ENCODE measurements around the gene ASCL2. TPM values are rescaled to one million over a fixed set of nuclear protein-coding genes. Genes with fewer than 3 reads are reported as not detected.

Gene ASCL2
- total and polyA plus RNA-seq, 2 experiments from 2014 or later = not detected

DNA sequence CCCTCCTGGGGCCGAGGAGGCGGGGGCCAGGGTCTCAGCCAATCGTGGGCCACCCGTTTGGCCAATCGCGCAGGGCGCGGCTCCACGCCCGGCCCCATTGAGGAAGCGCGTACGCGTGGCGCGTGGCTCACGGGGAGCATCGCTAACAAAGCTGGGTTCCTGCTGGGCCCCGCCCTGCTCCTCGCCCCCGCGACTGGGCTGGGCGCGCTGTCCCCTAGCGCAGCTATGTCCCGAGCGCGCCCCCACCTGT, 614 bp upstream of the ASCL2 start:
- TF ChIP-seq, protein P1, sequence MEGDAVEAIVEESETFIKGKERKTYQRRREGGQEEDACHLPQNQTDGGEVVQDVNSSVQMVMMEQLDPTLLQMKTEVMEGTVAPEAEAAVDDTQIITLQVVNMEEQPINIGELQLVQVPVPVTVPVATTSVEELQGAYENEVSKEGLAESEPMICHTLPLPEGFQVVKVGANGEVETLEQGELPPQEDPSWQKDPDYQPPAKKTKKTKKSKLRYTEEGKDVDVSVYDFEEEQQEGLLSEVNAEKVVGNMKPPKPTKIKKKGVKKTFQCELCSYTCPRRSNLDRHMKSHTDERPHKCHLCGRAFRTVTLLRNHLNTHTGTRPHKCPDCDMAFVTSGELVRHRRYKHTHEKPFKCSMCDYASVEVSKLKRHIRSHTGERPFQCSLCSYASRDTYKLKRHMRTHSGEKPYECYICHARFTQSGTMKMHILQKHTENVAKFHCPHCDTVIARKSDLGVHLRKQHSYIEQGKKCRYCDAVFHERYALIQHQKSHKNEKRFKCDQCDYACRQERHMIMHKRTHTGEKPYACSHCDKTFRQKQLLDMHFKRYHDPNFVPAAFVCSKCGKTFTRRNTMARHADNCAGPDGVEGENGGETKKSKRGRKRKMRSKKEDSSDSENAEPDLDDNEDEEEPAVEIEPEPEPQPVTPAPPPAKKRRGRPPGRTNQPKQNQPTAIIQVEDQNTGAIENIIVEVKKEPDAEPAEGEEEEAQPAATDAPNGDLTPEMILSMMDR (IDR thresholded peaks at IDR 0.05; ENCODE audit: low read depth, low read length) = no peak
- no peak overlapping the region for H3K4me3 ChIP-seq
- DNase-seq (ENCODE audit: low read depth in 1 of 2, low spot score in 1 of 2) = no peak
- peaks cover 96% of the 10 kb centered on the region for H3K27me3 ChIP-seq
- H3K36me3 ChIP-seq = no peaks in the 10 kb centered on the region
- H3K4me1 ChIP-seq (ENCODE audit: low read depth) = no peaks in the 10 kb centered on the region
- no peaks in the 10 kb centered on the region for H3K9me3 ChIP-seq (ENCODE audit: low read depth)
- no peak overlapping the region for H3K27ac ChIP-seq

DNA sequence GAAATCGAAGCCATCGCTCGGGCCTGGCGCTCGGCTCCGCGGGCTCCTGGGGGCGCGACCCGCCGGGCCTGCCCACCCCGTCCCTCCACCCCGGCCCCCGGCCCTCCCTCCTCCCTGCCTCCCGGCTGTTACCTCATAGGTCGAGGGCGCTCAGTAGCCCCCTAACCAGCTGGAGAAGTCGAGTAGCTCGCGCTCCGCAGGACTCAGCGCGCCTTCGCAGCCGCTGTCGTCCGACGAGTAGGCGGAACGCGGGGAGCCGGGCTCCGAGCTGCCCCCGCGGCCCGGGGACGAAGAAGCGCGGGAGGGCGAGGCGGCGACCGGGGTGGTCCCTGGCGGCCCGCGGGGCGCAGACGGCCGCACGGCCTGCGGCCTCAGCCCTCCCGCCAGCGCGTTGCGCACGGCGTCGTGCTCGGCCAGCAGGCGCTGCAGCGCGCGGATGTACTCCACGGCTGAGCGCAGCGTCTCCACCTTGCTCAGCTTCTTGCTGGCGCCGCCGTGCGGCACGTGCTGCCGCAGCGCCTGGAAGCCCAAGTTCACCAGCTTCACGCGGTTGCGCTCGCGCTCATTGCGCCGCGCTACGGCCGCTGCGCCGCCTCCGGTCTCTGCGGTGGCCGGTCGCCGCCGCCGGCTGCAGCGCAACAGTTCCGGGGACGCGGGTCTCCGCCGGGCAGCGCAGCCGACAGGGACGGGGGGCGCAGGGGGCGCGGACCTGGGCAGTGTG, 627 bp downstream of the ASCL2 start:
- Histone ChIP-seq H3K4me1 (ENCODE audit: low read depth) (no peaks in the 10 kb centered on the region), H3K27me3 (peaks cover 100% of the 10 kb centered on the region), H3K4me3 (peak overlapping the region; percentile 26), H3K36me3 (no peaks in the 10 kb centered on the region), H3K9me3 (ENCODE audit: low read depth) (no peaks in the 10 kb centered on the region), H3K27ac (no peak overlapping the region)
- TF ChIP-seq, protein P1 (IDR thresholded peaks at IDR 0.05; ENCODE audit: low read depth, low read length) = peak; percentile 22
- DNase-seq (ENCODE audit: low read depth in 1 of 2, low spot score in 1 of 2) = peak; percentile 65 to 77

DNA sequence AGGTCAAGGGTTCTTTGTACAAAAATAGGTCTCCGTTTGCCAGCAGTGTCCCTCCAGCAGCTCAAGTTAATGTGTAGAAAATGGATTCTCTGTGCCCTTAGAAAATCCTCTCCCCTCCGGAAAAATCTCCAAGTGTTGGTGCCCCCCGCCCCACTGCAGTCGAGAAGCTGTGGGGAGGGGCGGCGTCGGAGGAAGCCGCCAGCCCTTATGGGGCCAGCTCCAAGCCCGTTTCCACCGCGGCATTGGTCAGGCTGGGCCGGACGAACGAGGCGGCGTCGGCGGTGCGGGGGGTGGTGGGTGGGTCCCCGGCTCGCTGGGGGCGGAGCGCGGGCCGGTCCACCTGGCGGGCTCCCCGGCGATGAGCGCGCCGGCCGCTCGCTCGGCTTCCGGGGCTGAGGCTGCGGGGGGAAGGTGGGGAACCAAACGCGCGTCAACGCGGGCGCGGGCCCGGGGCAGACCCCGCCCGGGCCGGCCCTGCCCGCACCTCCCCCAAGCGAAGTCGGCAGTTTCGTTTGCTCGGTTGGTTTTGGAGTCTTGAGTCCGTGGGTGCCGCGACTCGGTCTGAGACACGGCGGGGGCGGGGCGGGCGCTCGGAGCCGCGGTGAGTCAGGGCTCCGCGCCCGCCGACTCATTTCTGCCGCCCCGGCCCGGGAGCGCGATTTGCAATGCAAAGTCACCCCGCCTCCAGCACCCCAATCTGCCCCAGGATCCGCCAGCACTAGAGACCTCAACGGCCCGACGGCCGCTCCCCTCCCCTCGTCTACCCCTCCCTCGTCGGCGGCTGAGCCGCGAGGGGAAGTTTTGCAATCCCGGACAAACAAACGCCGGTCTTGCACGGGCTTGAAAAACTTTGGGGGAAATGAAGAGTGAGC, 1.4 kb downstream of the ASCL2 start:
- Histone ChIP-seq H3K4me3 (peak overlapping the region; percentile 26), H3K27me3 (peaks cover 97% of the 10 kb centered on the region), H3K4me1 (ENCODE audit: low read depth) (no peaks in the 10 kb centered on the region), H3K27ac (no peak overlapping the region), H3K9me3 (ENCODE audit: low read depth) (no peaks in the 10 kb centered on the region), H3K36me3 (no peaks in the 10 kb centered on the region)
- TF ChIP-seq, protein P1 (IDR thresholded peaks at IDR 0.05; ENCODE audit: low read depth, low read length) = no peak
- peak; percentile 44 to 52 for DNase-seq (ENCODE audit: low read depth in 1 of 2, low spot score in 1 of 2)

DNA sequence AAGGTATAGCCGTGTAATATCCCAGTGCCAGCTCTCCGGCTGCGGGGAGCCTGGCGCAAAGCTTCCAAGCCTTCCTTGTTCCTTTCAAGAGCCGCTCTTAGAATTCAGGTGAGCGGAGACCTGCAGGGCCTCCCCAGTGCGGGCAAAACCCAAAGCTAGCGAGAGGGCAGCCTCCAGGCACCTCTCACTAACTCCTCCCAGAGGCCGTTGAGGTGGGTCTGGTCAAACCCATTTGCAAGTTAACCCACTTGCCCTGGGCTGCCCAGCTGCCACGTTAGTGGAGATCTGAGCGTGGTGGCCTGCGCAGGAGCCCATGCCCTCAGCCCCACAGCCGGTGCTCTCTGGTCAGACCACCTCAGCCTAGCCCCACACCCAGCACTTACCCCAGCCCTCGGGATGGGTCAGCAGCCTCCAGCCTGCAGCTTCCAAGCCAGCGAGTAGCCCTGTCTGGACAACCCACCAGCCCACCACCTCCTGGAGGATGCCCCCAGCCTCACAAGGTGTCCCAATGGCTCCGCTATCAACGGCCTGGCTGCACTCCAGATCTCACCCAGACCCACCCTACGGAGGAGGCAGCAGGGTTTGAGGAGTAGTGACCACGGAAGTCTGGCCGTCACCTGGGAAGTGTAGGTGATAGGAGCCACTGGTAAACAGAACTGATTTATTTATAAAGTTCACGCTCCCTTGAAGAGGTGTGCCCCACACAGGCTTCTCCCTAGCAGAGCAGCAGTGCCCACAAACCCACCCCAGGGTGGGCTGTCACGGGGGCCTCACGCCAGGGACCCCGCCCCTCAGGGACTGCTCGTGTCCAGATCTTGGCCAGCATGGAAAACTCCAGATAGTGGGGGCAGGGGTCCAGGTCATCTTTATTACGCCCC, 2.3 kb downstream of the ASCL2 start:
- DNase-seq (ENCODE audit: low read depth in 1 of 2, low spot score in 1 of 2) = no peak
- no peak overlapping the region for H3K27ac ChIP-seq
- TF ChIP-seq, protein P1 (IDR thresholded peaks at IDR 0.05; ENCODE audit: low read depth, low read length) = no peak
- H3K4me1 ChIP-seq (ENCODE audit: low read depth) = no peaks in the 10 kb centered on the region
- H3K36me3 ChIP-seq = no peaks in the 10 kb centered on the region
- H3K9me3 ChIP-seq (ENCODE audit: low read depth) = no peaks in the 10 kb centered on the region
- H3K27me3 ChIP-seq = peaks cover 88% of the 10 kb centered on the region
- H3K4me3 ChIP-seq = no peak overlapping the region

DNA sequence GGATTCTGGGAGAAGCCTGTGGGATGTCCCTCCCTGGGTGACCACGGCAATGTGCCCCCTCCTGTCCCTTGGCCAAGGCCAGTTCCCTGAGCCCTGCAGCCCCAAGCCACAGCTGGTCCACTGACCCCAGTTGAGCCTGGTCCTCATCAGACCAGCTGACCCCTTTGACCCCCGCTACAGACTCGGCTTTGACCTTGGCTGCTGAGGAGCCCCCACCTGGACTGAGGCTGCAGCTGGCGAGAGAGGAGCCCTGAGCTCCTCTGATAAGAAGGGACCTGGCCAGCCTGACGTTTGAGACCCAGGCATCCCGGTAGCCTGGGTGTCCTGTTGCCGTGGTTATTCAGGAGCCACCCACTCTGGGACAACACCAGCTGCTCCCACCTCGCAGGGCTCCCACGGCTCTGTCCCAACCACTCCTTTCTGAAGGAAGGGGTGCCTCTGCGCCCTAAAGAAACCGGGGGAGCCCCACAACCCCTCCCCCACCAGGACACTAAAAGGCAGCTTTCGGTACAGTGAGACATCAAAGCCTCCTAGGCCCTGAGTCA, 3.0 kb downstream of the ASCL2 start:
- no peaks in the 10 kb centered on the region for H3K9me3 ChIP-seq (ENCODE audit: low read depth)
- DNase-seq (ENCODE audit: low read depth in 1 of 2, low spot score in 1 of 2) = no peak
- no peaks in the 10 kb centered on the region for H3K4me1 ChIP-seq (ENCODE audit: low read depth)
- peaks cover 81% of the 10 kb centered on the region for H3K27me3 ChIP-seq
- H3K4me3 ChIP-seq = no peak overlapping the region
- H3K27ac ChIP-seq = no peak overlapping the region
- no peaks in the 10 kb centered on the region for H3K36me3 ChIP-seq
- TF ChIP-seq, protein P1 (IDR thresholded peaks at IDR 0.05; ENCODE audit: low read depth, low read length) = no peak
